HG02588 (cell line): Measurements from ENCODE around the gene CD44.
"Not testable (repeated sequence)": the region's sequence is repeated elsewhere in the genome, so short reads cannot be mapped to it uniquely, and the experiment has no call there.

Source experiments
- ATAC-seq: cut with Tn5 transposase; IDR thresholded peaks from one replicate; pipeline ENCODE4 v1.9.1; 2021; ENCODE audit warnings: mild to moderate bottlenecking, moderate library complexity; ENCODE audit not compliant: unreplicated experiment

The CD44 gene

DNA sequence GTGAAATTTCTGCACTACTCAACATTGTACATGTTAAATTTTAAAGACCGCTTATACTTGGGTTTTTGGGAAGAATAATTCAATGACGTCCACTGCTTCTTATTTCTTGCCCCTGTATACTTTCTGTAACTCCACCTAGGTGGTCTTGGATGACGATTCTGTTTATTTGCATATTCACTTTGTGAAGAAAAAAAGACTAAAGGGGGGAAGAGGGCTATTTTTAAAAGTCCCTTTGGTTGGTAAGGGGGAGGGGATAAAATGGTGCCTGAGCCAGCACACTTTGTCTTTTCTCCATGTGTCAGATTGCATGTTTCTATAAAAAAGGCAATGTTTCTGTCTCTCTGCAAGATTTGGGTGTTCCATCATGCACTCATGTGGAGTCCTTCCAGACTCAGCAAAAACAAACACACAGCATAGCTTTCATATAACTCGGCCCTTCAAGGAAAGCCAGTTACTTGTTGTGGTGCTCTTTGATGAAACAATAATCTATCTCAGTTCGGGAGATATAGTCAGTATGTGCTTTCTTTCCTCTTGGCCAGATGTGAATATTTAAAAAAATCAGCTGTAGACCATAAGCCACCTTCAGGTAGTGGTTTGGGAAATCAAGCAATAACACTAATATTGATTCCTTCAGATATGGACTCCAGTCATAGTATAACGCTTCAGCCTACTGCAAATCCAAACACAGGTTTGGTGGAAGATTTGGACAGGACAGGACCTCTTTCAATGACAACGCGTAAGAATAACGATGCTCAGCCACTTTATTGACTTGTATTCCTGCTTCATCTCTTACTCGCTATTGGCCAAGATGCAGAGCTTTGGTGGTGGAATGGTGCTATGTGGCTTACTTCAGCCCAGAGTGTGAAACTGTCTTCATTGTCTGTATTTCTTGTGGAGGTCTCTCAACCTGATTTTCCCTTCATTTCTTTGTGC, 68.8 kb downstream of the CD44 start:
- no peak for ATAC-seq

DNA sequence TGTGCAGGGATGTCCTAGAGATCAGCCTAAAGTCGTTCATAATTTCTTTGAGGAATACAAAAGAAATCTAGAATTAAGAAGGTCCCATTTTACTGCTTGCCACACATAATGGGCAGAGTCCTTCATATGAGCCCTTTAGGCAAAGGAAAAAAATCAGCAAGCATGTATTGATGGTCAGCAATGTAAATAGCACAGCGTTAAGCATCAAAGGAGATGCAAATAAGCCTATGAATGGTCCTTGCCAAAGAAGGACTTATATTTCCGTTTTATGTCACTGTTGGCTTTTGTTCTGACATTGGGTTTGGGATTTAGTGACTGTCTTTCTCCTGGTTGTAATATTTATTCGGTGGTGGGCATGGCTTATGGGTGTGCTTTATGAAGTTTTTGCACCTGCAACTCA, 69.8 kb downstream of the CD44 start:
- ATAC-seq = no peak

DNA sequence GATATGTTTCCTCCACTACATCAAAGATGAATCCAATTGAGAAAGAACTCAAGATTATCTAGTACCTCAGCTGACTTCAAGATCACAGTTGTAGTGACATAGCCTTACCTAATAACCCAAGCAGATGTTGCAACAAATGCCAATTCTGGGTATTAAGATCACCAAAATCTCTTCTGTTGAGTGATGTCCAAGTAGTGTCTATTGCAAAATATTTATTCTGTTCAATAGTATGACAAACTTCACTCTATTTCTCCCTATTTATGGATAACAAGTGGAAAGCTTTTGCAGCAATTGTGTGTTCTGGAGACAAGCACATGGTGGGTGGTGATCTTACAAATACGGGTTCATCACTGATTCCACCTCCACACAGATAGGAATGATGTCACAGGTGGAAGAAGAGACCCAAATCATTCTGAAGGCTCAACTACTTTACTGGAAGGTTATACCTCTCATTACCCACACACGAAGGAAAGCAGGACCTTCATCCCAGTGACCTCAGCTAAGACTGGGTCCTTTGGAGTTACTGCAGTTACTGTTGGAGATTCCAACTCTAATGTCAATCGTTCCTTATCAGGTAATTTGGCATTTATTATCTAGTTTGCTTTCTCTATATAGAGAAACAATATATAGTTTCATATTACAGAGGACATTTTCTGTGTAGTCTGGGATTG, 72.0 kb downstream of the CD44 start:
- ATAC-seq = no peak

DNA sequence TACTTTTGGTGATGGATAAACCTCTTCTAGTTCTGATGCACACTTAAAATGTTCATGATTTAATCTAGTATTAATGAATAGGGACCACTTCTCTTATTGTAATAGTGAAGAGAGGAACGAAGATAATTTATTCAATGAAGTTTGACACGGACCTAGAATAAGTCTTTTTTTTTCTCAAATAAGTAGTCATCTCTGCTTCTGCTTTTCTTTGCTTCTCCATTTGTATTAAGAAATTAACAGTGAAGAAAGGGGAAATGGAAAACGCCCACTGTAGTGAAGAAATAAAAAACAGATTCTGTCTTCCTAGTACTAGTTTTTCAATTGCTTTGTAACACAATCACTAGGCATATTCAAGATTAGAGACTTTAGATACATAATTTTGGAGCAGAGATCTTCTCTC, 73.0 kb downstream of the CD44 start:
- no peak for ATAC-seq

DNA sequence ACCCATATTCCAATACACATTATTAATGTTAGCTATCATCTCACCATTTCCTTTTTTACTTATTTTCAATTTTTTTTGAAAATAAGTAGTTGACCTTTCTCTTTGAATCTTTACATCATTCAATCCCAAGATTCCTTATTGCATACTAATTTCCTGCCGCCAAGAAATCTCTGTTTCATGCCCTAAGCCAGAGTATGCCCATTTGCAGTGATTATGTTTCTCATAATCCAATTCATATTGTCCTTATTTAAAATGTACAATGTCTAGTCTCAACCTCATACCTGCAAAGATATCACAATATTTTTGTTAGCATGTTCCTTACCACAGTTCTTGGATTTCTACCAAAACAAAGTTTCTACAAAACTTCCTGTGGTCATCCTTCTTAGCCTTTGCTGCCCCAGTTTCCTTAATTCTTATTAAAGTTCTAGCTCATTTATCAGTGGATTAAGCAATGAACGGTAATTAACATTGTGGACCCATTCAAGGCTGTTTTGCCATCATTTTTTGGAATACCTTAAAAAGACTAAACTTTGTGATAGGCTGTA, 75.3 kb downstream of the CD44 start:
- no peak for ATAC-seq

DNA sequence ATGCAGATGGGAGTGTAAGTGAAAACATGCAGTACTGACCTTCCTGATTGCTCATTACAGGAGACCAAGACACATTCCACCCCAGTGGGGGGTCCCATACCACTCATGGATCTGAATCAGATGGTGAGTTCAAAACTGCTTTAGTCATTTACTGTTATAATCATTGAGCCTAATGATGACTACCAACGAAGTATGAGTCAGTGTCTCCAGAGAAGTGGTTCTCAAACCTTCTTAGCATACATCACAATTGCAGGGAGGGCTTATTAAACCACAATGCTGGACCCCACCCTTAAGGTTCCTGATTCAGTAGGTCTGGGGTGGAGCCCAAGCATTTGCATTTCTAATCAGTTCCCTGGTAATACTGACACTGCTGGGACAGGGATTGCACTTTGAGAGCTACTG, 75.8 kb downstream of the CD44 start:
- ATAC-seq = no peak

DNA sequence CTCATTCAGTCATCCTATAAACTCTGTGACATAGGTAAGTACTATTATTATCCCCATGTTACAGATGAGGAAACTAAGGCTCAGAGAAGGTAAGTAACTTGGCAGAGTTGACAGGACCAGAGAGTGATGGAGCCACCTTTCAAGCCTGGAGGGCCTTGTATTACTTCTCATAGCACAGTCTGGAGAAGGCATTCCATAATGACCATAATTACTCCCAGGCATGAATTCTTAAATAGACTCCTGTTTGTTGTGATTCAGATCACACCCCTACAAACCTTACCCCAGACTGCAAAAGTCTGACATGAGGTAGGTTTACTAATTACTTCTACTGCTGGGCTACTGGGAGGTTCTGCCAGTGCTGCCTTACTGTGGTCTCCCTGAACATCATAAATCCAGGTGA, 77.0 kb downstream of the CD44 start:
- ATAC-seq = no peak

DNA sequence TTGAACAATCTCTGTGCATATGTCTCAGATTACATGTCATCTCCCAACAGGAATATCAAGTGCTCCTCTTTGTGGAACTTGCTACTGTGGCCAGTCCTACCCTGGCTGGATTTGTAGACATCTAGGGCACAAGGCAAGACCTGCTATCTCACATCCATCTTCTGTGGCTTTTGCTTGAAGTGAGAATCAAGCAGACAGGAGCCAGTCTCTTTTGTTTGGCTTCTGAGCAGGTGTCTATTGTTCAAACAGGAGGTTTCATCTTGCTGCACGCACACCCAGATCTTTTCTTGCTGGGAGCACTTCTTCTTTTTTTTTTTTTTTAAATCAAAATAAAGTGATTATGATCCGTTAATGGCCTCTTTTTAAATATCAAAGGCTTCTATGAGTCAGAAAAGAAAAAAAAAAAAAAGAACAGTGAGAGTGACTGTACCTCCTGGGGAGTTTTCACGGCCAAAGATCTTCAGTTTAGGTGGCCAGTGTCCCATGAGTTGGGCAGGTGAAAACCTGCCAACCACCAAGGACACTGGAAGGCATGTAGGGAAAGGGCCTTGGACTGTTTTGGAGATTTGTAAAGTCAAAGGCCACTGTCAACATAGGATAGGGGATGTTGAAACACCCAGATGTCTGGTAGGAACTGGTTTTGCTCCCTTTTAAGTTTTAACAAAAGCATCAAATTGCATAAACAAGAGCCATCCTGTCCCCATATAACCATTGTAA, 78.1 kb downstream of the CD44 start:
- ATAC-seq = no peak

DNA sequence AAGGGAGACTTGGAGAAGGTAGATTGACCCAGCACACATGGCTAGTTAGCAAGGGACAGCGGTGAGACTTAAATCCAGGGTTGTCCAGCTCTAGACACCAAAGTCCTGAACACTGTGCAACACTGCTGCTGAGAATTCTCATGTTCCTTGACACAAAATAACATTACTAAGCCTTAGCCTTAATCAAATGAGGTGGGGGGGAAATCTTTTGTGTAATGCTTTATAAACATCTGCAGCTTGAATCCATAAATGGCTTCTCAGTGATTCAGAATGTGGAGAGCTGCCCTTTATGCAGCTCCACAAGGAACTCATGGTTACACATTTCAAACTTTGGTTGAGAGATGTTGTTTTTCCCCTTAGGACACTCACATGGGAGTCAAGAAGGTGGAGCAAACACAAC, 80.0 kb downstream of the CD44 start:
- no peak for ATAC-seq

DNA sequence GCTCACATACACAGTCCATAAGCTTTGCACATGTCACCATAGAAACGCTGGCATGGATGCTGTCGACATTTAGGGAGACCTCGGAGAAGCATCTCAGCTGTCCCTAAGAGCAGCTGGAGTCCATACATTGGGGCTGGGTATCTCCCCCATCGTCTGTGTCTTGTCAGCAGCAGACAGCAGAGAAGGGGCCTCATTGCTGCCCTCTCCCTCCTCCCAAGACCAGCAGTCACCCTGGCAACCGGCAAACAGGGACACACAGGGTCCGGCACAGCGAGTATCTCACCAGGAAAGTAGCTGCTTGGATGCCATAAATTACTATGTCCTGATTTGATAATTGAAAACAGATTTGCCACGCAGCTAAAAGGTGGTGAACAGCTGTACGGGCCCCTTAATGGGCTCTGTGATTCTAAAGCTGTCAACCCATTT, 84.4 kb downstream of the CD44 start:
- ATAC-seq = no peak

DNA sequence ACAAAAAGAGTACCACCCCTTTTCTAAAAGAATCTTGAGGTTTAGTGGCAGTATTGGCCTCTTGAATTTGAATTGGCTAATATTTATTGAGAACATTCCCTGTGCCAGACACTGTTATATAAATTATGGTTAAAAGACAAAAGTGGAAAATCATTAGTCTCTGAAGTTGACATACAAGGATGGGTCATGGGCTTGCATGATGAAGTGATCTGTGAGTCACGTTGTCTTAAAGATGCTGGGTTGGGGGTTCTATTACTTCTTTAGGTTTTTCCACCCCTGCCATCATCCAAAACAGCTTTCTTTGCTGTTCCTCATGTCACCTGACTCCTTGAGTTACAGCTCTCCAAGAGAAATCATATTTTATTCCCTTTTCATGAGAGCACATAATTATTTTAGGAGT, 85.0 kb downstream of the CD44 start:
- no peak for ATAC-seq

DNA sequence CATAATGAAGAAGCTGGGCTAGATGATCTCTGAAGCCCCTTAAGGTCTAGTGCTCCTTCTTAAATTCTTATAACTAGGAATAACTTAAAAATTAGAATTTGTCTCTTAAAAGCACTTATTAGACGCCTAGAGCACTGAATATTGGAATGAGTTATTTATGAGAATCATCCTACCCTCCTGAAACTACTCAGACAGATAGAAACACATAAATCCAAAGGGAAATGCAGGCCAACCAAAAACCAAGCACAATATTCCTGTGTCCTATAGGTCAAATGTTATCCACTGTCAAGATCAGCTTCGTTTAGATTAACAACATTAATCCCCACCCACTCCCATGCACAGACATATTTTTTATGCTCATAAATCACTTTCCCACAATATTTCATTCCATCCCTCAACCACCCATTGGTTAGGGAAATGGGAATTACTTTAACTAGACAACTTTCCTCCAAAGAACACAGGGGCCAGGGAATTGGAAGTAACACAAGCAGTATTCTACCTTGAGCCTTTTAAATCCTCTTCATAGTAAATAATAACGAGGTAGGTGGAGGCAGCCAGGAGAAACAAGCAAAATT, 87.1 kb downstream of the CD44 start:
- ATAC-seq = no peak

DNA sequence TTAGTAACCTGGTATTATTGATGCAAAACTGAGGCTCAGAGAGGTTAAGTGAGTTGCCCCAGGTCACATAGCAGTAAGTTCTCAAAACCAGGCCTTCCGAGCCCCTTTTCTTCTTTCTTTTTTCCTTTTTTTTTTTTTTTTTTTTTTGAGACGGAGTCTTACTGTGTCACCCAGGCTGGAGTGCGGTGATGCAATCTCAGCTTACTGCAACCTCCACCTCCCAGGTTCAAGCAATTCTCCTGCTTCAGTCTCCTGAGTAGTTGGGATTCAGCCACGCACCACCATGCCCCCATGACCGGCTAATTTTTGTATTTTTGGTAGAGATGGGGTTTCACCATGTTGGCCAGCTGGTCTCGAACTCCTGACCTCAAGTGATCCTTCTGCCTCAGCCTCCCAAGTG, 87.8 kb downstream of the CD44 start:
- ATAC-seq = not testable (repeated sequence)

DNA sequence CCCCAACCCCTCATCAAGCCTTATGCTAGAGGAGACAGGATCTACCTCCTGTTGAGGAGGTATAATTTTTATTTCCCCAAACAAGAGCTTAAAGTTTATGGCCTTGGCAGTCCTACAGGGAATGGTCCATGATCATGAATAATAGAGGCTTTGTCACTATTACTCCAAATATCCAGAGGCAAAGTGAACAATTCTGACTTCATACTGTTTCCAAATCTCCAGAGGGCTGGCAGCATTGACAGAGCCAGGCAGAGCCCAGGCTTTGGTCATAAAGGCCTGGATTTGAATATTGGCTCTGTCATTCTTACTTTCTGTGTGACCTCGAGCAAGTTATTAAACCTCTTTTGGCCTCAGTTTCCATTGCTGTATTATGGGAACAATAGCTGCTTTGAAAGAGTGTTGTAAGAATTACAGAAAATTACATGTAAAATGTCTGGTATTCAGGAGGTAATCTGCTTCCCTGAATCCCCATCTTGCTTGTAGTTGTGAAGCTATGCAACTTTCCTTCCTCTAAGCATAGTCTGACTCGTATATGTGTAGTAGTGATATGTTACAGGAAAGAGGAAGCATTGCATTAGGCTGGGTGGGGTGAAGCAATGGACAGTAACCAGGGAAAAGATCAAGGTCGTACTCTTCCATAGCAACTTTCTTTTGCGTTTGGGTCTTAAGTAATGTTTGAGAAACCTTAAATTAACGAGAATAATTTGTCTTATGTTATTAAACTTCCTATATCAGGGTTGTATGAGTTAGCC, 88.8 kb downstream of the CD44 start:
- ATAC-seq = no peak

DNA sequence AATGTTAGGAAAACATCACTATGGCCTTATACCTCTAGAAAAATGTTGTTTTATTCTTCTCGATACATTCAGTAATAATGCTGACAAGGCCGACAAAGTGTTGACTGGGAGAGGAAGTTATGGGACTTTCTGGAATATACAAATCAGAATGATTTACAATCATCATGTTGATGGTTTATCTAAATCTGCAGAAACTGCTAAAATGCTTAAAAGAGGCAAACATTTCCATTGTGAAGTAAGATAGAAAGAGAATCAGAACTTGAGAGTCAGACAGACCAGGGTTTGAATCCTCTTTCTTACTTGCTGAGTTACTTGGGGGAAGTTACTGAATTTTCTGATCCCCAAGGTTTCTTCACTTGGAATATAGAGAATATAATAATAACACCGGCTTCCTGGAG, 89.4 kb downstream of the CD44 start:
- no peak for ATAC-seq

DNA sequence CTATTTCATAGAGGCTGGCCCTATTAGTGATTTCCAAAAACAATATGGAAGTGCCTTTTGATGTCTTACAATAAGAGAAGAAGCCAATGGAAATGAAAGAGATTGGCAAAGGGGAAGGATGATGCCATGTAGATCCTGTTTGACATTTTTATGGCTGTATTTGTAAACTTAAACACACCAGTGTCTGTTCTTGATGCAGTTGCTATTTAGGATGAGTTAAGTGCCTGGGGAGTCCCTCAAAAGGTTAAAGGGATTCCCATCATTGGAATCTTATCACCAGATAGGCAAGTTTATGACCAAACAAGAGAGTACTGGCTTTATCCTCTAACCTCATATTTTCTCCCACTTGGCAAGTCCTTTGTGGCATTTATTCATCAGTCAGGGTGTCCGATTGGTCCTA, 91.4 kb downstream of the CD44 start:
- no peak for ATAC-seq

DNA sequence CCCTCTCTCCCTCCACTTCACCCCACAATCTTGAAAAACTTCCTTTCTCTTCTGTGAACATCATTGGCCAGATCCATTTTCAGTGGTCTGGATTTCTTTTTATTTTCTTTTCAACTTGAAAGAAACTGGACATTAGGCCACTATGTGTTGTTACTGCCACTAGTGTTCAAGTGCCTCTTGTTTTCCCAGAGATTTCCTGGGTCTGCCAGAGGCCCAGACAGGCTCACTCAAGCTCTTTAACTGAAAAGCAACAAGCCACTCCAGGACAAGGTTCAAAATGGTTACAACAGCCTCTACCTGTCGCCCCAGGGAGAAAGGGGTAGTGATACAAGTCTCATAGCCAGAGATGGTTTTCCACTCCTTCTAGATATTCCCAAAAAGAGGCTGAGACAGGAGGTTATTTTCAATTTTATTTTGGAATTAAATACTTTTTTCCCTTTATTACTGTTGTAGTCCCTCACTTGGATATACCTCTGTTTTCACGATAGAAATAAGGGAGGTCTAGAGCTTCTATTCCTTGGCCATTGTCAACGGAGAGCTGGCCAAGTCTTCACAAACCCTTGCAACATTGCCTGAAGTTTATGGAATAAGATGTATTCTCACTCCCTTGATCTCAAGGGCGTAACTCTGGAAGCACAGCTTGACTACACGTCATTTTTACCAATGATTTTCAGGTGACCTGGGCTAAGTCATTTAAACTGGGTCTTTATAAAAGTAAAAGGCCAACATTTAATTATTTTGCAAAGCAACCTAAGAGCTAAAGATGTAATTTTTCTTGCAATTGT, 92.3 kb downstream of the CD44 start:
- ATAC-seq = no peak

DNA sequence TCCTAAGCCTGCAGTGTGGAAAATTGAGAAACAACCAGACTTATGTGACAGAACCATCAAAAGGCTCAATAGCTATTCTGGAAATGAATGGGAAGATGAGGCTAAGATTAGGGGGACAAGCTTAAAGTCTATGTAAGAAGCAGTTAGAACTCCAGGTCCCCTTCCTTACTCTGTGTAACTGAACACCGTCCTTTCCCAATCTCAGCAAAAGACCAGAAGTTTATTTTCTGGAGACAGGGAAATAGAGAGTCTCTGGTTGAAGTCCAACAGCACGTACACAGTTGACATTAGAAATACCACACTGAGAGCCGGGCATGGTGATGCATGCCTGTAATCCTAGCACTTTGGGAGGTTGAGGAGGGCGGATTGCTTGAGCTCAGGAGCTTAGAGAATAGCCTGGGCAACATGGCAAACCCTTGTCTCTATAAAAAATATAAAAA, 93.9 kb downstream of the CD44 start:
- ATAC-seq = no peak

DNA sequence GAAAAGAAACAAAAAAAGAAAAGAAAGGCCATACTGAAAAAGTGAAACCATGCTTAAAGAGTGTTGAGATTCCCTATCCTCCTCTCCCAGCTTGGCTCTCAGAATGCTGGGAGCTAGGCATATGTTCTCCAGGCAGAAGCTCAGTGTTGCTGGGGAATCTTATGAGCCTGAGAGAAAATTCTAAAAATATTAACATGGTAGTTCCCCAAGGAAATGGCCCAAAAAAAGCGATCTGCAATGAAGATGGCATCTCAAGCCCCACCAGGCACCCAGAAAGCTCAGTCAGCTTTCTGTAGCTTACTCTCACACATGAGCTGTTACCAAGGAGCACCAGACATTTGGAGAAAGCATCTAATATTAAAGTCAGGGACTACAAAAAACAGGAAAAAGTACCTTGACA, 94.5 kb downstream of the CD44 start:
- ATAC-seq = no peak
